ENCODE results near the gene SF3B3. TPM values are rescaled to one million over a fixed set of nuclear protein-coding genes. Genes with fewer than 3 reads are reported as not detected.
"Not testable (repeated sequence)": the region's sequence is repeated elsewhere in the genome, so short reads cannot be mapped to it uniquely, and the experiment has no call there.

Gene SF3B3
- total RNA-seq, 1 donor from 2014 or later = 129 TPM

GRCh38 chr16:70586731-70587130, 63.1 kb downstream of the SF3B3 start:
- no peaks in the 10 kb centered on the region for H3K9me3 ChIP-seq (replicated peaks)
- intact Hi-C loops (cut with micrococcal nuclease) = no loop called here

GRCh38 chr16:70588565-70588964, 64.9 kb downstream of the SF3B3 start:
- Histone ChIP-seq H3K36me3 (no peaks in the 10 kb centered on the region), H3K9me3 (replicated peaks) (no peaks in the 10 kb centered on the region), H3K4me1 (peaks cover 49% of the 10 kb centered on the region), H3K4me3 (no peak overlapping the region), H3K27me3 (ENCODE audit: low read depth) (no peaks in the 10 kb centered on the region), H3K27ac (replicated peaks) (peak overlapping the region; percentile 14)
- intact Hi-C loops (cut with micrococcal nuclease) = no loop called here
- TF ChIP-seq CTCF (IDR thresholded peaks at IDR 0.05; ENCODE audit: borderline replicate concordance) = no peak
- no peak for DNase-seq

More at GRCh38 chr16:70586731-70587130, 63.1 kb downstream of the SF3B3 start:
- Histone ChIP-seq H3K4me1 (peaks cover 43% of the 10 kb centered on the region), H3K4me3 (no peak overlapping the region), H3K27ac (replicated peaks) (no peak overlapping the region), H3K36me3 (no peaks in the 10 kb centered on the region), H3K27me3 (ENCODE audit: low read depth) (no peaks in the 10 kb centered on the region)
- no peak for DNase-seq
- no peak for TF ChIP-seq CTCF (IDR thresholded peaks at IDR 0.05; ENCODE audit: borderline replicate concordance)

GRCh38 chr16:70589416-70589815, 65.8 kb downstream of the SF3B3 start:
- intact Hi-C loops (cut with micrococcal nuclease) = not testable (repeated sequence)

GRCh38 chr16:70589998-70590471, 66.4 kb downstream of the SF3B3 start:
- Histone ChIP-seq H3K9me3 (replicated peaks) (no peaks in the 10 kb centered on the region), H3K4me3 (peak overlapping the region; percentile 10), H3K36me3 (no peaks in the 10 kb centered on the region), H3K27ac (replicated peaks) (peak overlapping the region; percentile 79), H3K27me3 (ENCODE audit: low read depth) (no peaks in the 10 kb centered on the region), H3K4me1 (peaks cover 56% of the 10 kb centered on the region)
- intact Hi-C loops (cut with micrococcal nuclease) = no loop called here
- TF ChIP-seq CTCF (IDR thresholded peaks at IDR 0.05; ENCODE audit: borderline replicate concordance) = no peak
- DNase-seq = peak; percentile 51

More at GRCh38 chr16:70589416-70589815, 65.8 kb downstream of the SF3B3 start:
- not testable (repeated sequence) for H3K27me3 ChIP-seq (ENCODE audit: low read depth); H3K36me3 ChIP-seq; H3K9me3 ChIP-seq (replicated peaks); H3K4me3 ChIP-seq; DNase-seq
- Histone ChIP-seq H3K4me1 (peaks cover 50% of the 10 kb centered on the region), H3K27ac (replicated peaks) (peak overlapping the region; percentile 79)

- Histone ChIP-seq H3K9me3 (replicated peaks) (no peaks in the 10 kb centered on the region), H3K27ac (replicated peaks) (peak overlapping the region; percentile 79), H3K36me3 (no peaks in the 10 kb centered on the region), H3K27me3 (ENCODE audit: low read depth) (no peaks in the 10 kb centered on the region), H3K4me3 (no peak overlapping the region), H3K4me1 (peaks cover 59% of the 10 kb centered on the region)
- DNase-seq = no peak
- no peak for TF ChIP-seq CTCF (IDR thresholded peaks at IDR 0.05; ENCODE audit: borderline replicate concordance)
- intact Hi-C loops (cut with micrococcal nuclease) = no loop called here
Measured at GRCh38 chr16:70590722-70591415, 67.3 kb downstream of the SF3B3 start.

GRCh38 chr16:70591615-70592014, 68.0 kb downstream of the SF3B3 start:
- TF ChIP-seq CTCF (IDR thresholded peaks at IDR 0.05; ENCODE audit: borderline replicate concordance) = no peak
- peak overlapping the region; percentile 79 for H3K27ac ChIP-seq (replicated peaks)
- H3K9me3 ChIP-seq (replicated peaks) = no peaks in the 10 kb centered on the region
- intact Hi-C loops (cut with micrococcal nuclease) = no loop called here
- no peak overlapping the region for H3K4me3 ChIP-seq
- H3K27me3 ChIP-seq (ENCODE audit: low read depth) = no peaks in the 10 kb centered on the region
- no peak for DNase-seq
- H3K36me3 ChIP-seq = no peaks in the 10 kb centered on the region
- peaks cover 59% of the 10 kb centered on the region for H3K4me1 ChIP-seq
